HEK293 (cell line): Measurements from ENCODE around the gene PUM1.

ENCODE experiments used
- CTCF ChIA-PET: fragments of 350-600 bp; formaldehyde crosslinking; extraction: SDS; loops from one replicate; lab custom pipeline; 2021; ENCODE audit warnings: antibody characterized with exemption; lab: Yijun Ruan, JAX
- POLR2A ChIA-PET: fragments of 300-600 bp; formaldehyde crosslinking; extraction: SDS; loops from one replicate; lab custom pipeline; 2020; ENCODE audit warnings: antibody characterized with exemption, inconsistent platforms; lab: Yijun Ruan, JAX
- H3K27ac ChIP-seq: fragments of 200-500 bp; sonication (Bioruptor generic); 2 replicates; pipeline ENCODE4 v1.5.1; 2014; ENCODE audit warnings: low read depth, low read length, control low read depth, inconsistent platforms; ENCODE audit errors: extremely low read depth
- H3K36me3 ChIP-seq, 2 experiments: fragments of 200-500 bp in 1 of 2; sonication (Bioruptor generic) in 1 of 2; 1 replicate in 1 of 2; 2 replicates in 1 of 2; pipeline ENCODE4 v1.5.1; 2014 to 2017; ENCODE audit warnings: inconsistent platforms in 2 of 2, low read length in 2 of 2; ENCODE audit not compliant: control insufficient read depth in 2 of 2, insufficient read depth in 1 of 2
- H3K4me1 ChIP-seq: fragments of 200-500 bp; sonication (Bioruptor generic); 2 replicates; pipeline ENCODE4 v1.5.1; 2014; ENCODE audit warnings: mild to moderate bottlenecking, low read length, inconsistent platforms; ENCODE audit not compliant: control insufficient read depth, insufficient read depth
- H3K4me3 ChIP-seq: 2 replicates; pipeline ENCODE4 v1.5.1; 2011; ENCODE audit warnings: low read depth, mild to moderate bottlenecking, control low read depth, low read length, moderate library complexity
- H3K9me3 ChIP-seq: fragments of 200-500 bp; sonication (Bioruptor generic); 2 replicates; pipeline ENCODE4 v1.5.1; 2014; ENCODE audit warnings: low read depth, low read length, inconsistent platforms; ENCODE audit not compliant: control insufficient read depth, insufficient read depth
- GLIS1 ChIP-seq: fragments of 450-650 bp; formaldehyde crosslinking; IDR thresholded peaks from 2 replicates; pipeline ENCODE4 v1.5.1; 2016; ENCODE audit warnings: missing biosample characterization, missing genetic modification characterization
- MZF1 ChIP-seq: fragments of 450-650 bp; formaldehyde crosslinking; IDR thresholded peaks from 2 replicates; pipeline ENCODE4 v1.5.1; 2017; ENCODE audit warnings: missing biosample characterization, missing genetic modification characterization, borderline replicate concordance
- REPIN1 ChIP-seq: fragments of 450-650 bp; formaldehyde crosslinking; IDR thresholded peaks from 2 replicates; pipeline ENCODE4 v1.5.1; 2017; ENCODE audit warnings: missing biosample characterization, missing genetic modification characterization, low read depth
- ZBTB48 ChIP-seq: fragments of 450-650 bp; formaldehyde crosslinking; IDR thresholded peaks from 2 replicates; pipeline ENCODE4 v1.5.1; 2016; ENCODE audit warnings: missing biosample characterization, missing genetic modification characterization
- ZNF114 ChIP-seq: fragments of 450-650 bp; formaldehyde crosslinking; IDR thresholded peaks from 2 replicates; pipeline ENCODE4 v1.5.0; 2017; ENCODE audit warnings: missing biosample characterization, missing genetic modification characterization
- ZNF239 ChIP-seq: fragments of 450-650 bp; formaldehyde crosslinking; IDR thresholded peaks from 2 replicates; pipeline ENCODE4 v1.5.1; 2016; ENCODE audit warnings: missing biosample characterization, missing genetic modification characterization
- ZNF530 ChIP-seq: fragments of 450-650 bp; formaldehyde crosslinking; IDR thresholded peaks from 2 replicates; pipeline ENCODE4 v1.5.1; 2016; ENCODE audit warnings: low read depth, missing biosample characterization, missing genetic modification characterization
- ZNF701 ChIP-seq: fragments of 450-650 bp; formaldehyde crosslinking; IDR thresholded peaks from 2 replicates; pipeline ENCODE4 v1.5.1; 2016; ENCODE audit warnings: missing biosample characterization, missing genetic modification characterization
- ZNF768 ChIP-seq: fragments of 450-650 bp; formaldehyde crosslinking; IDR thresholded peaks from 2 replicates; pipeline ENCODE4 v1.5.1; 2018; ENCODE audit warnings: missing biosample characterization, mild to moderate bottlenecking, missing genetic modification characterization
- TF ChIP-seq, protein P1 (sequence below): fragments of 450-650 bp; formaldehyde crosslinking; IDR thresholded peaks from 2 replicates; pipeline ENCODE4 v1.5.1; 2016; ENCODE audit warnings: missing biosample characterization, missing genetic modification characterization
- TF ChIP-seq, protein P2 (sequence below): fragments of 450-650 bp; formaldehyde crosslinking; IDR thresholded peaks from 2 replicates; pipeline ENCODE4 v1.5.1; 2017; ENCODE audit warnings: missing biosample characterization, mild to moderate bottlenecking, missing genetic modification characterization, moderate library complexity
- TF ChIP-seq, protein P3 (sequence below): fragments of 450-650 bp; formaldehyde crosslinking; IDR thresholded peaks from 2 replicates; pipeline ENCODE4 v1.5.1; 2016; ENCODE audit warnings: missing biosample characterization, missing genetic modification characterization, low read depth
- TF ChIP-seq, protein P4 (sequence below): fragments of 450-650 bp; formaldehyde crosslinking; IDR thresholded peaks from 2 replicates; pipeline ENCODE4 v1.5.1; 2016; ENCODE audit warnings: missing biosample characterization, missing genetic modification characterization
- TF ChIP-seq, protein P5 (sequence below): fragments of 450-650 bp; formaldehyde crosslinking; IDR thresholded peaks from 2 replicates; pipeline ENCODE4 v1.5.0; 2017; ENCODE audit warnings: missing biosample characterization, missing genetic modification characterization, borderline replicate concordance
- TF ChIP-seq, protein P6 (sequence below): fragments of 450-650 bp; formaldehyde crosslinking; IDR thresholded peaks from 2 replicates; pipeline ENCODE4 v1.5.1; 2017; ENCODE audit warnings: missing biosample characterization, missing genetic modification characterization
- TF ChIP-seq, protein P7 (sequence below): fragments of 450-650 bp; formaldehyde crosslinking; IDR thresholded peaks from 2 replicates; pipeline ENCODE4 v1.5.1; 2016; ENCODE audit warnings: missing biosample characterization, missing genetic modification characterization

The PUM1 gene

DNA sequence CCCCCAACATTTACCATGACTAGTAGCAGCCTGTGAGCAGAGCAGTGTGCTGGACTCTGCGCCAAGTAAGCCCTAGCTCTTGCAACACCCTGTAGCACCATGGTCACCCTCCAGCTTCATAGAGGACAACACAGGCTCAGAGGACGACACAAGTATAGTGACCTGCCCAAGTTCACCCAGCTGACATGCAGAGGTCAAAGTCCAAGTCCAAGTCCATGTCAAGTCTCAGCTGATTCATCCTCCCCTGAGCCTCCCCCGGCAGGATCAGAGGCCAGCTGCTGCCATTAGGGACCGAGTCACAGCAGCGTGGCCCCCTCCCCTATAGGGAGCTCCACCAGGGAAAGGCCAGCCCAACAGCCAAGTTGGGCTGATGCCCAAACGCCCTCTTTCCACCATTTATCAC is 172.8 kb downstream of the PUM1 start:
- peaks cover 2% of the 10 kb centered on the region; the same call in 1 of the 2 replicates for H3K4me1 ChIP-seq
- H3K4me3 ChIP-seq: no peak overlapping the region
- CTCF ChIA-PET: interaction anchor here (1.4 kb wide), 1 partner anchor 92 kb away, joined by 4 read pairs; no protein-coding TSS in a partner anchor
- no peaks in the 10 kb centered on the region; a peak in 1 of 3 replicates for H3K36me3 ChIP-seq
- POLR2A ChIA-PET: no interaction called here
- TF ChIP-seq, protein P1, sequence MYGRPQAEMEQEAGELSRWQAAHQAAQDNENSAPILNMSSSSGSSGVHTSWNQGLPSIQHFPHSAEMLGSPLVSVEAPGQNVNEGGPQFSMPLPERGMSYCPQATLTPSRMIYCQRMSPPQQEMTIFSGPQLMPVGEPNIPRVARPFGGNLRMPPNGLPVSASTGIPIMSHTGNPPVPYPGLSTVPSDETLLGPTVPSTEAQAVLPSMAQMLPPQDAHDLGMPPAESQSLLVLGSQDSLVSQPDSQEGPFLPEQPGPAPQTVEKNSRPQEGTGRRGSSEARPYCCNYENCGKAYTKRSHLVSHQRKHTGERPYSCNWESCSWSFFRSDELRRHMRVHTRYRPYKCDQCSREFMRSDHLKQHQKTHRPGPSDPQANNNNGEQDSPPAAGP (tag by site-specific recombination): no peak
- TF ChIP-seq, protein P2, sequence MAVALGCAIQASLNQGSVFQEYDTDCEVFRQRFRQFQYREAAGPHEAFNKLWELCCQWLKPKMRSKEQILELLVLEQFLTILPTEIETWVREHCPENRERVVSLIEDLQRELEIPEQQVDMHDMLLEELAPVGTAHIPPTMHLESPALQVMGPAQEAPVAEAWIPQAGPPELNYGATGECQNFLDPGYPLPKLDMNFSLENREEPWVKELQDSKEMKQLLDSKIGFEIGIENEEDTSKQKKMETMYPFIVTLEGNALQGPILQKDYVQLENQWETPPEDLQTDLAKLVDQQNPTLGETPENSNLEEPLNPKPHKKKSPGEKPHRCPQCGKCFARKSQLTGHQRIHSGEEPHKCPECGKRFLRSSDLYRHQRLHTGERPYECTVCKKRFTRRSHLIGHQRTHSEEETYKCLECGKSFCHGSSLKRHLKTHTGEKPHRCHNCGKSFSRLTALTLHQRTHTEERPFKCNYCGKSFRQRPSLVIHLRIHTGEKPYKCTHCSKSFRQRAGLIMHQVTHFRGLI (tag by site-specific recombination): peak; percentile 89
- 0 out of 2 replicates have a peak, but pooled peaks have one; percentile 14 for TF ChIP-seq ZBTB48 (tag by site-specific recombination)
- no peaks in the 10 kb centered on the region for H3K9me3 ChIP-seq
- H3K27ac ChIP-seq: no peak overlapping the region

DNA sequence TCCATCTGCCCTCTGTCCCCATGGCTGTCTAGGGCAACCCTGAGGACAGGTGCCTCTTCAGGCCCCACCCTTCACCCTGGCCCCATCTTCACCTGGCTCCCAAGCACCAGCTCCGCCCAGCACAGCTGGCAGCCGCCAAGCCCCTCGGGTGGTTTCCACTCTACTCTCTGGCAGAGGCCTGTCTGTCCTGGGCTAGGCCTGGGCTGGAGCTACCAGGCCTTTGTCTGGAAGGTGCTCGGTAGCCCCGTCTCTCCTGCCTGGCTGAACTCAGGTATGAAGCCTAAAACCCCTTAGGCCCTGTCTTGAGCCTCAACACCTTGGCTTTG is 174.3 kb downstream of the PUM1 start:
- Histone ChIP-seq H3K4me3 (no peak overlapping the region), H3K9me3 (no peaks in the 10 kb centered on the region), H3K27ac (no peak overlapping the region), H3K36me3 (no peaks in the 10 kb centered on the region; a peak in 1 of 3 replicates), H3K4me1 (peaks cover 2% of the 10 kb centered on the region; the same call in 1 of the 2 replicates)
- CTCF ChIA-PET: no interaction called here
- POLR2A ChIA-PET: no interaction called here
- TF ChIP-seq ZNF530 (tag by site-specific recombination) (no peak), ZNF114 (tag by site-specific recombination) (no peak), ZNF701 (tag by site-specific recombination) (no peak), ZNF768 (no peak), ZNF239 (tag by site-specific recombination) (no peak), MZF1 (no peak), GLIS1 (tag by site-specific recombination) (no peak), REPIN1 (tag by site-specific recombination) (no peak)
- TF ChIP-seq, protein P3, sequence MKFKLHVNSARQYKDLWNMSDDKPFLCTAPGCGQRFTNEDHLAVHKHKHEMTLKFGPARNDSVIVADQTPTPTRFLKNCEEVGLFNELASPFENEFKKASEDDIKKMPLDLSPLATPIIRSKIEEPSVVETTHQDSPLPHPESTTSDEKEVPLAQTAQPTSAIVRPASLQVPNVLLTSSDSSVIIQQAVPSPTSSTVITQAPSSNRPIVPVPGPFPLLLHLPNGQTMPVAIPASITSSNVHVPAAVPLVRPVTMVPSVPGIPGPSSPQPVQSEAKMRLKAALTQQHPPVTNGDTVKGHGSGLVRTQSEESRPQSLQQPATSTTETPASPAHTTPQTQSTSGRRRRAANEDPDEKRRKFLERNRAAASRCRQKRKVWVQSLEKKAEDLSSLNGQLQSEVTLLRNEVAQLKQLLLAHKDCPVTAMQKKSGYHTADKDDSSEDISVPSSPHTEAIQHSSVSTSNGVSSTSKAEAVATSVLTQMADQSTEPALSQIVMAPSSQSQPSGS (tag by site-specific recombination): no peak
- TF ChIP-seq, protein P2 (tag by site-specific recombination): no peak
- TF ChIP-seq, protein P4, sequence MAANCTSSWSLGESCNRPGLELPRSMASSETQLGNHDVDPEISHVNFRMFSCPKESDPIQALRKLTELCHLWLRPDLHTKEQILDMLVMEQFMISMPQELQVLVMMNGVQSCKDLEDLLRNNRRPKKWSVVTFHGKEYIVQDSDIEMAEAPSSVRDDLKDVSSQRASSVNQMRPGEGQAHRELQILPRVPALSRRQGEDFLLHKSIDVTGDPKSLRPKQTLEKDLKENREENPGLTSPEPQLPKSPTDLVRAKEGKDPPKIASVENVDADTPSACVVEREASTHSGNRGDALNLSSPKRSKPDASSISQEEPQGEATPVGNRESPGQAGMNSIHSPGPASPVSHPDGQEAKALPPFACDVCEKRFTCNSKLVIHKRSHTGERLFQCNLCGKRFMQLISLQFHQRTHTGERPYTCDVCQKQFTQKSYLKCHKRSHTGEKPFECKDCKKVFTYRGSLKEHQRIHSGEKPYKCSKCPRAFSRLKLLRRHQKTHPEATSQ (tag by site-specific recombination): no peak
- TF ChIP-seq, protein P5, sequence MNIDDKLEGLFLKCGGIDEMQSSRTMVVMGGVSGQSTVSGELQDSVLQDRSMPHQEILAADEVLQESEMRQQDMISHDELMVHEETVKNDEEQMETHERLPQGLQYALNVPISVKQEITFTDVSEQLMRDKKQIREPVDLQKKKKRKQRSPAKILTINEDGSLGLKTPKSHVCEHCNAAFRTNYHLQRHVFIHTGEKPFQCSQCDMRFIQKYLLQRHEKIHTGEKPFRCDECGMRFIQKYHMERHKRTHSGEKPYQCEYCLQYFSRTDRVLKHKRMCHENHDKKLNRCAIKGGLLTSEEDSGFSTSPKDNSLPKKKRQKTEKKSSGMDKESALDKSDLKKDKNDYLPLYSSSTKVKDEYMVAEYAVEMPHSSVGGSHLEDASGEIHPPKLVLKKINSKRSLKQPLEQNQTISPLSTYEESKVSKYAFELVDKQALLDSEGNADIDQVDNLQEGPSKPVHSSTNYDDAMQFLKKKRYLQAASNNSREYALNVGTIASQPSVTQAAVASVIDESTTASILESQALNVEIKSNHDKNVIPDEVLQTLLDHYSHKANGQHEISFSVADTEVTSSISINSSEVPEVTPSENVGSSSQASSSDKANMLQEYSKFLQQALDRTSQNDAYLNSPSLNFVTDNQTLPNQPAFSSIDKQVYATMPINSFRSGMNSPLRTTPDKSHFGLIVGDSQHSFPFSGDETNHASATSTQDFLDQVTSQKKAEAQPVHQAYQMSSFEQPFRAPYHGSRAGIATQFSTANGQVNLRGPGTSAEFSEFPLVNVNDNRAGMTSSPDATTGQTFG (tag by site-specific recombination): no peak
- TF ChIP-seq, protein P6, sequence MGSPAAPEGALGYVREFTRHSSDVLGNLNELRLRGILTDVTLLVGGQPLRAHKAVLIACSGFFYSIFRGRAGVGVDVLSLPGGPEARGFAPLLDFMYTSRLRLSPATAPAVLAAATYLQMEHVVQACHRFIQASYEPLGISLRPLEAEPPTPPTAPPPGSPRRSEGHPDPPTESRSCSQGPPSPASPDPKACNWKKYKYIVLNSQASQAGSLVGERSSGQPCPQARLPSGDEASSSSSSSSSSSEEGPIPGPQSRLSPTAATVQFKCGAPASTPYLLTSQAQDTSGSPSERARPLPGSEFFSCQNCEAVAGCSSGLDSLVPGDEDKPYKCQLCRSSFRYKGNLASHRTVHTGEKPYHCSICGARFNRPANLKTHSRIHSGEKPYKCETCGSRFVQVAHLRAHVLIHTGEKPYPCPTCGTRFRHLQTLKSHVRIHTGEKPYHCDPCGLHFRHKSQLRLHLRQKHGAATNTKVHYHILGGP (tag by site-specific recombination): no peak
- TF ChIP-seq, protein P7, sequence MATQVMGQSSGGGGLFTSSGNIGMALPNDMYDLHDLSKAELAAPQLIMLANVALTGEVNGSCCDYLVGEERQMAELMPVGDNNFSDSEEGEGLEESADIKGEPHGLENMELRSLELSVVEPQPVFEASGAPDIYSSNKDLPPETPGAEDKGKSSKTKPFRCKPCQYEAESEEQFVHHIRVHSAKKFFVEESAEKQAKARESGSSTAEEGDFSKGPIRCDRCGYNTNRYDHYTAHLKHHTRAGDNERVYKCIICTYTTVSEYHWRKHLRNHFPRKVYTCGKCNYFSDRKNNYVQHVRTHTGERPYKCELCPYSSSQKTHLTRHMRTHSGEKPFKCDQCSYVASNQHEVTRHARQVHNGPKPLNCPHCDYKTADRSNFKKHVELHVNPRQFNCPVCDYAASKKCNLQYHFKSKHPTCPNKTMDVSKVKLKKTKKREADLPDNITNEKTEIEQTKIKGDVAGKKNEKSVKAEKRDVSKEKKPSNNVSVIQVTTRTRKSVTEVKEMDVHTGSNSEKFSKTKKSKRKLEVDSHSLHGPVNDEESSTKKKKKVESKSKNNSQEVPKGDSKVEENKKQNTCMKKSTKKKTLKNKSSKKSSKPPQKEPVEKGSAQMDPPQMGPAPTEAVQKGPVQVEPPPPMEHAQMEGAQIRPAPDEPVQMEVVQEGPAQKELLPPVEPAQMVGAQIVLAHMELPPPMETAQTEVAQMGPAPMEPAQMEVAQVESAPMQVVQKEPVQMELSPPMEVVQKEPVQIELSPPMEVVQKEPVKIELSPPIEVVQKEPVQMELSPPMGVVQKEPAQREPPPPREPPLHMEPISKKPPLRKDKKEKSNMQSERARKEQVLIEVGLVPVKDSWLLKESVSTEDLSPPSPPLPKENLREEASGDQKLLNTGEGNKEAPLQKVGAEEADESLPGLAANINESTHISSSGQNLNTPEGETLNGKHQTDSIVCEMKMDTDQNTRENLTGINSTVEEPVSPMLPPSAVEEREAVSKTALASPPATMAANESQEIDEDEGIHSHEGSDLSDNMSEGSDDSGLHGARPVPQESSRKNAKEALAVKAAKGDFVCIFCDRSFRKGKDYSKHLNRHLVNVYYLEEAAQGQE (tag by site-specific recombination): no peak
